Transverse colon (tissue), 4 donors: ENCODE data around the gene FKBP9.
"Not testable (repeated sequence)": the region's sequence is repeated elsewhere in the genome, so short reads cannot be mapped to it uniquely, and the experiment has no call there.

Experiments used
- POLR2AphosphoS5 ChIP-seq, 3 donors: sonication (generic); formaldehyde crosslinking; IDR thresholded peaks; one replicate each; pipeline ENCODE4 v1.6.1; 2016; ENCODE audit warnings: antibody characterized with exemption in 3 of 3
- TF ChIP-seq, protein P1 (sequence below), 5 experiments: fragments of 200-600 bp in 3 of 5; fragments of 450-650 bp in 2 of 5; sonication (generic) in 3 of 5; IDR thresholded peaks; 1 replicate in 2 of 5; 2 replicates in 3 of 5; pipeline ENCODE4 v1.5.1; 2016 to 2017; ENCODE audit warnings: antibody characterized with exemption in 5 of 5, inconsistent platforms in 3 of 5, mild to moderate bottlenecking in 2 of 5, moderate library complexity in 1 of 5

DNA sequence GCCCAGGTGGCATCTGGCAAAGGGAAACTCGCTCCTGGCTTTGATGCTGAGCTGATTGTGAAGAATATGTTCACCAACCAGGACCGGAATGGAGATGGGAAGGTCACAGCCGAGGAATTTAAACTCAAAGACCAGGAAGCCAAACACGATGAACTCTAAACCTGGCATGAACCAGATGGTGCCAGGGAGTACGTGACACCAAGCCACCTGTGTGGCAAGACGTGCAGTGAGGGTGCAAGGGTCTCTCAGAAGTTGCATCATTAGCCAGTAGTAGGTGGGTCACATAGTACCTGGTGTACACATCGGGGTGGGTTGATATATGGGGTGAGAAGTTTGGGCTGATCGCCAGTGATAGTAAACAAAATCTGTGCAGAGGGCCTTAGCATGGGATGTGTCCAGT lies 48.0 kb downstream of the FKBP9 start:
- TF ChIP-seq, protein P1, sequence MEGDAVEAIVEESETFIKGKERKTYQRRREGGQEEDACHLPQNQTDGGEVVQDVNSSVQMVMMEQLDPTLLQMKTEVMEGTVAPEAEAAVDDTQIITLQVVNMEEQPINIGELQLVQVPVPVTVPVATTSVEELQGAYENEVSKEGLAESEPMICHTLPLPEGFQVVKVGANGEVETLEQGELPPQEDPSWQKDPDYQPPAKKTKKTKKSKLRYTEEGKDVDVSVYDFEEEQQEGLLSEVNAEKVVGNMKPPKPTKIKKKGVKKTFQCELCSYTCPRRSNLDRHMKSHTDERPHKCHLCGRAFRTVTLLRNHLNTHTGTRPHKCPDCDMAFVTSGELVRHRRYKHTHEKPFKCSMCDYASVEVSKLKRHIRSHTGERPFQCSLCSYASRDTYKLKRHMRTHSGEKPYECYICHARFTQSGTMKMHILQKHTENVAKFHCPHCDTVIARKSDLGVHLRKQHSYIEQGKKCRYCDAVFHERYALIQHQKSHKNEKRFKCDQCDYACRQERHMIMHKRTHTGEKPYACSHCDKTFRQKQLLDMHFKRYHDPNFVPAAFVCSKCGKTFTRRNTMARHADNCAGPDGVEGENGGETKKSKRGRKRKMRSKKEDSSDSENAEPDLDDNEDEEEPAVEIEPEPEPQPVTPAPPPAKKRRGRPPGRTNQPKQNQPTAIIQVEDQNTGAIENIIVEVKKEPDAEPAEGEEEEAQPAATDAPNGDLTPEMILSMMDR (IDR thresholded peaks at IDR 0.05) = not testable (repeated sequence)
- not testable (repeated sequence) for TF ChIP-seq POLR2AphosphoS5 (IDR thresholded peaks at IDR 0.05)
